Loucy (cell line): Measurements from ENCODE around the gene PHF5A.

ENCODE experiments used
- EZH2phosphoT487 ChIP-seq: fragments of 200-600 bp; IDR thresholded peaks from 2 replicates; pipeline ENCODE4 v1.6.1; 2018; ENCODE audit warnings: antibody characterized with exemption, mild to moderate bottlenecking, moderate library complexity, borderline replicate concordance
- TF ChIP-seq, protein P1 (sequence below): fragments of 200-600 bp; sonication (generic); conservative IDR thresholded peaks from 2 replicates; pipeline ENCODE4 v1.5.1; 2014; ENCODE audit warnings: mild to moderate bottlenecking, antibody characterized with exemption, low read length

- TF ChIP-seq, protein P1, sequence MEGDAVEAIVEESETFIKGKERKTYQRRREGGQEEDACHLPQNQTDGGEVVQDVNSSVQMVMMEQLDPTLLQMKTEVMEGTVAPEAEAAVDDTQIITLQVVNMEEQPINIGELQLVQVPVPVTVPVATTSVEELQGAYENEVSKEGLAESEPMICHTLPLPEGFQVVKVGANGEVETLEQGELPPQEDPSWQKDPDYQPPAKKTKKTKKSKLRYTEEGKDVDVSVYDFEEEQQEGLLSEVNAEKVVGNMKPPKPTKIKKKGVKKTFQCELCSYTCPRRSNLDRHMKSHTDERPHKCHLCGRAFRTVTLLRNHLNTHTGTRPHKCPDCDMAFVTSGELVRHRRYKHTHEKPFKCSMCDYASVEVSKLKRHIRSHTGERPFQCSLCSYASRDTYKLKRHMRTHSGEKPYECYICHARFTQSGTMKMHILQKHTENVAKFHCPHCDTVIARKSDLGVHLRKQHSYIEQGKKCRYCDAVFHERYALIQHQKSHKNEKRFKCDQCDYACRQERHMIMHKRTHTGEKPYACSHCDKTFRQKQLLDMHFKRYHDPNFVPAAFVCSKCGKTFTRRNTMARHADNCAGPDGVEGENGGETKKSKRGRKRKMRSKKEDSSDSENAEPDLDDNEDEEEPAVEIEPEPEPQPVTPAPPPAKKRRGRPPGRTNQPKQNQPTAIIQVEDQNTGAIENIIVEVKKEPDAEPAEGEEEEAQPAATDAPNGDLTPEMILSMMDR = no peak
- no peak for TF ChIP-seq EZH2phosphoT487
Measured at GRCh38 chr22:41470886-41471285, 2.4 kb upstream of the PHF5A start.
